Sigmoid colon (tissue), 7 donors: ENCODE measurements around the gene HTR6. TPM values are rescaled to one million over a fixed set of nuclear protein-coding genes. Genes with fewer than 3 reads are reported as not detected.
"Not testable (repeated sequence)": the region's sequence is repeated elsewhere in the genome, so short reads cannot be mapped to it uniquely, and the experiment has no call there.

Experiments used
- DNase-seq: peaks from one replicate; pipeline ENCODE4 v3.0.0-alpha.2; 2019
- H3K27ac ChIP-seq, 4 donors: fragments of 200-600 bp; sonication (generic); one replicate each; pipeline ENCODE4 v1.5.1; 2016 to 2019; ENCODE audit warnings: mild to moderate bottlenecking in 1 of 4
- H3K27me3 ChIP-seq, 3 donors: fragments of 200-600 bp; sonication (generic); one replicate each; pipeline ENCODE4 v1.5.1; 2019; ENCODE audit warnings: mild to moderate bottlenecking in 1 of 3
- H3K36me3 ChIP-seq, 4 donors: fragments of 200-600 bp; sonication (generic); one replicate each; pipeline ENCODE4 v1.5.1; 2016 to 2019
- H3K4me1 ChIP-seq, 4 donors: fragments of 200-600 bp; sonication (generic); one replicate each; pipeline ENCODE4 v1.5.1; 2017 to 2019
- H3K4me3 ChIP-seq, 4 donors: fragments of 200-600 bp; sonication (generic); one replicate each; pipeline ENCODE4 v1.5.1; 2017 to 2019; ENCODE audit warnings: mild to moderate bottlenecking in 2 of 4, moderate library complexity in 1 of 4
- H3K9me3 ChIP-seq, 4 donors: fragments of 200-600 bp in 3 of 4; sonication (generic) in 3 of 4; one replicate each; pipeline versions ENCODE4 v1.5.1 to v1.6.1; 2013 to 2019
- EP300 ChIP-seq, 4 donors: sonication (generic); formaldehyde crosslinking; IDR thresholded peaks; one replicate each; pipeline ENCODE4 v1.6.1; 2017; ENCODE audit warnings: antibody characterized with exemption in 4 of 4
- POLR2A ChIP-seq, 2 donors: fragments of 450-650 bp; IDR thresholded peaks; one replicate each; pipeline ENCODE4 v1.6.1; 2016; ENCODE audit warnings: antibody characterized with exemption in 2 of 2, mild to moderate bottlenecking in 2 of 2, moderate library complexity in 2 of 2
- POLR2AphosphoS5 ChIP-seq, 4 donors: sonication (generic); formaldehyde crosslinking; IDR thresholded peaks; one replicate each; pipeline ENCODE4 v1.6.1; 2017; ENCODE audit warnings: antibody characterized with exemption in 4 of 4
- WGBS, 2 donors: extraction: QIAGEN DNeasy Blood & Tissue Kit; methylation state at CpG; one replicate each; pipeline ENCODE4 v1.1.7; 2013; 5-methylcytosine and 5-hydroxymethylcytosine counted together
- intact Hi-C: fragments of 100-400 bp; cut with DNase I; formaldehyde crosslinking; loops from one replicate; pipeline ENCODE4 v1.15.1; 2023
- polyA plus RNA-seq, 3 donors: library from polyadenylated mRNA; stranded (reverse); fragments of 200-250 nt; gene quantifications; one replicate each; pipeline ENCODE4 v1.2.3, GENCODE V29; 2013
- total RNA-seq, 4 donors: library from RNA; depleted of rRNA; stranded (reverse); fragments of >200 nt; gene quantifications; one replicate each; pipeline ENCODE4 v1.1.0, GENCODE V29; 2016
- TF ChIP-seq, protein P1 (sequence below), 4 experiments: fragments of 450-650 bp in 3 of 4; fragments of 200-600 bp in 1 of 4; IDR thresholded peaks; one replicate each; pipeline ENCODE4 v1.5.1; 2016 to 2019; ENCODE audit warnings: antibody characterized with exemption in 4 of 4, mild to moderate bottlenecking in 3 of 4, moderate library complexity in 2 of 4
- donor health status: healthy with polysubstance abuse.
- donor health status: Bipolar disorder and iron deficiency.
- donor health status: healthy.

HTR6 gene
- total and polyA plus RNA-seq, 7 donors, result 0.15 TPM; not detected in 6

GRCh38 chr1:19636065-19636464, 28.6 kb upstream of the HTR6 start:
- peaks cover 0 to 6% (median 0%) of the 10 kb centered on the region in 4 donors for H3K4me1 ChIP-seq
- DNase-seq, result no peak
- no peaks in the 10 kb centered on the region for H3K27me3 ChIP-seq
- H3K9me3 ChIP-seq, result no peaks in the 10 kb centered on the region
- peak overlapping the region in 1 of 4 donors; percentile 52 for H3K27ac ChIP-seq
- WGBS, 2 donors, result 90 to 93% methylated on average over 5 of the region's 5 CpGs
- intact Hi-C loops, result no loop called here
- H3K36me3 ChIP-seq, result no peaks in the 10 kb centered on the region
- TF ChIP-seq, protein P1, sequence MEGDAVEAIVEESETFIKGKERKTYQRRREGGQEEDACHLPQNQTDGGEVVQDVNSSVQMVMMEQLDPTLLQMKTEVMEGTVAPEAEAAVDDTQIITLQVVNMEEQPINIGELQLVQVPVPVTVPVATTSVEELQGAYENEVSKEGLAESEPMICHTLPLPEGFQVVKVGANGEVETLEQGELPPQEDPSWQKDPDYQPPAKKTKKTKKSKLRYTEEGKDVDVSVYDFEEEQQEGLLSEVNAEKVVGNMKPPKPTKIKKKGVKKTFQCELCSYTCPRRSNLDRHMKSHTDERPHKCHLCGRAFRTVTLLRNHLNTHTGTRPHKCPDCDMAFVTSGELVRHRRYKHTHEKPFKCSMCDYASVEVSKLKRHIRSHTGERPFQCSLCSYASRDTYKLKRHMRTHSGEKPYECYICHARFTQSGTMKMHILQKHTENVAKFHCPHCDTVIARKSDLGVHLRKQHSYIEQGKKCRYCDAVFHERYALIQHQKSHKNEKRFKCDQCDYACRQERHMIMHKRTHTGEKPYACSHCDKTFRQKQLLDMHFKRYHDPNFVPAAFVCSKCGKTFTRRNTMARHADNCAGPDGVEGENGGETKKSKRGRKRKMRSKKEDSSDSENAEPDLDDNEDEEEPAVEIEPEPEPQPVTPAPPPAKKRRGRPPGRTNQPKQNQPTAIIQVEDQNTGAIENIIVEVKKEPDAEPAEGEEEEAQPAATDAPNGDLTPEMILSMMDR (IDR thresholded peaks at IDR 0.05), result no peak
- TF ChIP-seq EP300 (IDR thresholded peaks at IDR 0.05), result no peak
- no peak for TF ChIP-seq POLR2A (IDR thresholded peaks at IDR 0.05)
- no peak for TF ChIP-seq POLR2AphosphoS5 (IDR thresholded peaks at IDR 0.05)
- H3K4me3 ChIP-seq, result no peak overlapping the region

DNA sequence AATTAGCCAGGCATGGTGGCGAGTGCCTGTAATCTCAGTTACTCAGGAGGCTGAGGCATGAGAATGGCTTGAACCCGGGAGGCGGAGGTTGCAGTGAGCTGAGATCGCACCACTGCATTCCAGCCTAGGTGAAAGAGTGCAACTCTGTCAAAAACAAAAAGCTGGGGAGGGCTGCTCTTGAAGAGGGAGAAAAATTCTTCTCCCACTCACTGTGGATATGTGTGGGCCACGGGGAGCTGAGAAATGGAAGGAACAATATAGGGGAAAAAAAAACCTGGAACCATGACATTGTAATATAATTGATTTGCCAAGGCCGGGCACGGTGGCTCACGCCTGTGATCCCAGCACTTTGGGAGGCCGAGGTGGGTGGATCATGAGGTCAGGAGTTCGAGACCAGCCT, 27.9 kb upstream of the HTR6 start:
- WGBS, 2 donors, result 86 to 94% methylated on average over 10 of the region's 10 CpGs
- H3K27me3 ChIP-seq, H3K4me1 ChIP-seq, H3K4me3 ChIP-seq, DNase-seq, intact Hi-C loops, H3K9me3 ChIP-seq, H3K27ac ChIP-seq, H3K36me3 ChIP-seq: not testable (repeated sequence)

DNA sequence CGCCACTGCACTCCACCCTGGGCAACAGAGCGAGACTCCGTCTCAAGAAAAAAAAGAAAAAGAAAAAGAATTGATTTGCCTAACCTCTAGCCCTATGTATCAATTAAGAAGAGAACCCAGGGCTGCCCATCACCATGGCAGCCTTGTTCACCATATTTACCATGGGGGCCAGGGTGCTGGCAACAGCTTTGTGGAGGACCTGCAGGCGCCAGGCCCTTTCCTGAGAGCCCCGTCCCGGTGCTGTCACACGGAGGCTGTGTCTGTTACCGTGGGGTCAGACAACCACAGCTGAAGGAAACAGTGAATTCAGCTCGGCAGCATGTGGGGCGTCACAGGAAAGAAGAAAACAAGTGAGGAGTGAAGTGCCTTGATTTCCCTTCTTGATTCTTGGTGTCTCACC, 27.1 kb upstream of the HTR6 start:
- Histone ChIP-seq H3K9me3 (no peaks in the 10 kb centered on the region), H3K27ac (no peak overlapping the region), H3K4me1 (peaks cover 0 to 6% (median 0%) of the 10 kb centered on the region in 4 donors), H3K36me3 (no peaks in the 10 kb centered on the region), H3K4me3 (no peak overlapping the region), H3K27me3 (no peaks in the 10 kb centered on the region)
- intact Hi-C loops, result no loop called here
- WGBS, 2 donors, result 90 to 93% methylated on average over 10 of the region's 10 CpGs
- no peak for DNase-seq
- TF ChIP-seq, protein P1 (IDR thresholded peaks at IDR 0.05), result no peak
- TF ChIP-seq POLR2A (IDR thresholded peaks at IDR 0.05) (no peak), POLR2AphosphoS5 (IDR thresholded peaks at IDR 0.05) (no peak), EP300 (IDR thresholded peaks at IDR 0.05) (no peak)

- intact Hi-C loops, H3K27me3 ChIP-seq, H3K9me3 ChIP-seq, H3K36me3 ChIP-seq, DNase-seq, H3K27ac ChIP-seq, H3K4me3 ChIP-seq: not testable (repeated sequence)
- 76% methylated on average over 10 of the region's 10 CpGs for WGBS, 2 donors
- H3K4me1 ChIP-seq, result peaks cover 0 to 13% (median 6%) of the 10 kb centered on the region in 4 donors
These were observed 25.4 kb upstream of the HTR6 start for GRCh38 chr1:19639228-19639627.

DNA sequence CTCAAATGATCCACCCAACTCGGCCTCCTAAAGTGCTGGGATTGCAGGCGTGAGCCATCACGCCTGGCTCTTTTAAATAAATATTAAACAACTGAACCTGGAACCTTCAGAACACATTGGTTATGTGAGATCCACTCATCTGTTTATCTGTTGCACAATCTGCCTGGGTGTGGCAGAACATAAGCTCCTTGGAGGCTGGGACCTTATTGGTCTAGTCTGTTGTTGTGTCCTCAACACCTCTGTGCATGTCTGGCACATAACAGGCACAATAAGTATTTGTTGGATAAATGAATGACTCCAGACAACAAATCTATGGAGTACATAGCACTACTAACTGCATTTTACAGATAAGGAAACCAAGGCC, 24.7 kb upstream of the HTR6 start:
- H3K4me1 ChIP-seq, result peaks cover 0 to 13% (median 6%) of the 10 kb centered on the region in 4 donors
- peak; percentile 56 for DNase-seq
- no peaks in the 10 kb centered on the region for H3K27me3 ChIP-seq
- no peaks in the 10 kb centered on the region for H3K9me3 ChIP-seq
- no peaks in the 10 kb centered on the region for H3K36me3 ChIP-seq
- WGBS, 2 donors, result 12 to 66% methylated on average over 3 of the region's 3 CpGs
- H3K4me3 ChIP-seq, result no peak overlapping the region
- intact Hi-C loops, result loop anchor here (5.0 kb wide), 1 partner anchor 43 kb away; a partner anchor contains a TSS
- H3K27ac ChIP-seq, result peak overlapping the region in 1 of 4 donors; percentile 41
- TF ChIP-seq POLR2A (IDR thresholded peaks at IDR 0.05) (no peak), EP300 (IDR thresholded peaks at IDR 0.05) (no peak), POLR2AphosphoS5 (IDR thresholded peaks at IDR 0.05) (no peak)
- TF ChIP-seq, protein P1 (IDR thresholded peaks at IDR 0.05), result no peak
